Measurements from ENCODE around the gene TRAFD1. TPM values are rescaled to one million over a fixed set of nuclear protein-coding genes. Genes with fewer than 3 reads are reported as not detected.

The TRAFD1 gene
- total RNA-seq, 1 donor from 2014 or later: 25.4 TPM

- DNase-seq (ENCODE audit: low read depth): no peak
- no peaks in the 10 kb centered on the region for H3K27me3 ChIP-seq (ENCODE audit: control insufficient read depth, insufficient read depth, low read length)
- H3K36me3 ChIP-seq (ENCODE audit: control insufficient read depth, insufficient read depth, low read length): peaks cover 2% of the 10 kb centered on the region
- no peak overlapping the region for H3K4me3 ChIP-seq (ENCODE audit: low read depth, low read length)
- no peak for TF ChIP-seq CTCF (IDR thresholded peaks at IDR 0.05; ENCODE audit: insufficient read depth, low read length, poor library complexity, severe bottlenecking)
These were observed 37.0 kb downstream of the TRAFD1 start for GRCh38 chr12:112162241-112162790.

- DNase-seq (ENCODE audit: low read depth): no peak
- TF ChIP-seq CTCF (IDR thresholded peaks at IDR 0.05; ENCODE audit: insufficient read depth, low read length, poor library complexity, severe bottlenecking): no peak
- no peak overlapping the region for H3K4me3 ChIP-seq (ENCODE audit: low read depth, low read length)
- H3K27me3 ChIP-seq (ENCODE audit: control insufficient read depth, insufficient read depth, low read length): no peaks in the 10 kb centered on the region
- H3K36me3 ChIP-seq (ENCODE audit: control insufficient read depth, insufficient read depth, low read length): peaks cover 2% of the 10 kb centered on the region
These were observed 37.7 kb downstream of the TRAFD1 start for GRCh38 chr12:112163056-112163455.

- DNase-seq (ENCODE audit: low read depth): no peak
- no peak for TF ChIP-seq CTCF (IDR thresholded peaks at IDR 0.05; ENCODE audit: insufficient read depth, low read length, poor library complexity, severe bottlenecking)
- Histone ChIP-seq H3K27me3 (ENCODE audit: control insufficient read depth, insufficient read depth, low read length) (no peaks in the 10 kb centered on the region), H3K36me3 (ENCODE audit: control insufficient read depth, insufficient read depth, low read length) (peaks cover 2% of the 10 kb centered on the region), H3K4me3 (ENCODE audit: low read depth, low read length) (no peak overlapping the region)
These were observed 38.2 kb downstream of the TRAFD1 start for GRCh38 chr12:112163471-112163991.

- TF ChIP-seq CTCF (IDR thresholded peaks at IDR 0.05; ENCODE audit: insufficient read depth, low read length, poor library complexity, severe bottlenecking): no peak
- H3K4me3 ChIP-seq (ENCODE audit: low read depth, low read length): no peak overlapping the region
- H3K27me3 ChIP-seq (ENCODE audit: control insufficient read depth, insufficient read depth, low read length): no peaks in the 10 kb centered on the region
- DNase-seq (ENCODE audit: low read depth): no peak
- peaks cover 2% of the 10 kb centered on the region for H3K36me3 ChIP-seq (ENCODE audit: control insufficient read depth, insufficient read depth, low read length)
These were observed 38.8 kb downstream of the TRAFD1 start for GRCh38 chr12:112164011-112164660.

GRCh38 chr12:112165624-112166023 is 40.3 kb downstream of the TRAFD1 start:
- Histone ChIP-seq H3K36me3 (ENCODE audit: control insufficient read depth, insufficient read depth, low read length) (no peaks in the 10 kb centered on the region), H3K27me3 (ENCODE audit: control insufficient read depth, insufficient read depth, low read length) (no peaks in the 10 kb centered on the region), H3K4me3 (ENCODE audit: low read depth, low read length) (no peak overlapping the region)
- TF ChIP-seq CTCF (IDR thresholded peaks at IDR 0.05; ENCODE audit: insufficient read depth, low read length, poor library complexity, severe bottlenecking): no peak
- DNase-seq (ENCODE audit: low read depth): no peak
